ENCODE results near the gene DLGAP4. TPM values are rescaled to one million over a fixed set of nuclear protein-coding genes. Genes with fewer than 3 reads are reported as not detected.

Gene DLGAP4
- total RNA-seq, 2 donors from 2014 or later, result 34.8 to 83.7 TPM

DNA sequence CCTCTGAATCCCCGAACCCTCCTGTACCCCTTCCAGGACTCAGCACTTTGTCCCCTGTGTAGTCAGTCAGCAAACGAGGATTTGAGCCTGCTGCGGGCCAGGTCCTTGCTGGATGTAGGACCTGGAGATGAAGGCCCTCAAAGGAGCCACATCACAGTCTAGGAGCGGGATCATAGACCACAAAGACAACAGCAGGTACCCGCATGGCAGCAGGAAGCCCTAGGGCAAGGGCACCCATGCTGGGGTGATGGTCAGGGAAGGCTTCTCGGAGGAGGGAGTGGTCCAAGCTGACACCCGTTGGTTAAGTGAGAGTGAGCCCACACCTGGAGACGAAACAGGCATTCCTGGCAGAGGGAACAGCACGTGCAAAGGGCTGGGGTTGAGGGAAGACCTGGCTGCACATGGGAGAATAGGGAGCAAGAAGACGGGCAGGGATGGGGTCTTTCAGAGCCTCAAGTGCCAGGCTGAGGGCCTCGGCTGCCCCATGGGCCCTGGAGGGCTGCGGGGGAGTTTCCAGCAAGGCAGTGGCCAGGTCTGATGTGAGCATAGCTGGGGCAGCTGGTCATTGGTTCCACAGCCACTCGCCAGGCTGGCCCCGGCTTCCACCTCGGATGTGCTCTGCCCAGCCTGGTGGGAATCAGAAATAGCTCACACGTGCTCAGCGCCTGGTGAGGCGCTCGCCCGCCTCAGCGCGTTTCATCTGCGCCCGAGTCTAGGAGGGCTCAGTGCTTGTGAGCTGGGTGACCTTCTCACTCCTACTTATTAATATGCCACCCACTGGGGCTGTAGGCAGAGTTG, 15.0 kb downstream of the DLGAP4 start:
- H3K4me3 Mint-ChIP-seq, result no peak overlapping the region
- peaks cover under 1% of the 10 kb centered on the region for H3K9me3 Mint-ChIP-seq

GRCh38 chr20:36322131-36322530, 16.0 kb downstream of the DLGAP4 start:
- H3K27ac Mint-ChIP-seq, result no peak overlapping the region
- H3K9me3 Mint-ChIP-seq, result peaks cover 3% of the 10 kb centered on the region
- no peak overlapping the region for H3K4me3 Mint-ChIP-seq
- no peaks in the 10 kb centered on the region for H3K4me1 Mint-ChIP-seq
- no peaks in the 10 kb centered on the region for H3K36me3 Mint-ChIP-seq (ENCODE audit: low read depth)
- ATAC-seq (replicated peaks), result no peak
- H3K27me3 Mint-ChIP-seq, result peaks cover 10% of the 10 kb centered on the region

More for the DNA sequence above, 15.0 kb downstream of the DLGAP4 start:
- Mint-ChIP-seq H3K27me3 (peaks cover 10% of the 10 kb centered on the region), H3K4me1 (no peaks in the 10 kb centered on the region), H3K36me3 (ENCODE audit: low read depth) (no peaks in the 10 kb centered on the region), H3K27ac (no peak overlapping the region)
- ATAC-seq (replicated peaks), result no peak

DNA sequence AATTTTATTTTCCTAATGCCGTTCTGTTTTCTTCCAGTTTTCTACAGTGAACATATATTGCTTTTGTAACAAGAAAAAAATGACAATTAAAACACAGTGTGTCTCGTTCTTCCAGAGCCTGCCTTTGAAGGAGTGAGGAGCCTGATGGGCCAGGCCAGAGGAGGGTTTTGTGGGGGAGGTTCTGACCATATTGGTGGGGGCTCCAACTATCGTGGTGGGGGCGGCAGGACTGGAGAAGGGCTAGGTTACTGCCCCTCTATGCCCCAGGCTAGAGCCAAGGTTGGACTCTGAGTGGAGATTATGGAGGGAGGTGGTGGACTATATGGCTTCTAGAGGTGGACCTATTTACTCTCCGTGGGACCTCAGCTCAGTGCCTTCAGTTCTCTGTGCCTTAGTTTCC, 24.0 kb downstream of the DLGAP4 start:
- no peak for ATAC-seq (replicated peaks)
- Mint-ChIP-seq H3K9me3 (peaks cover 3% of the 10 kb centered on the region), H3K27ac (no peak overlapping the region), H3K27me3 (peaks cover 27% of the 10 kb centered on the region), H3K36me3 (ENCODE audit: low read depth) (no peaks in the 10 kb centered on the region), H3K4me3 (no peak overlapping the region), H3K4me1 (no peaks in the 10 kb centered on the region)

DNA sequence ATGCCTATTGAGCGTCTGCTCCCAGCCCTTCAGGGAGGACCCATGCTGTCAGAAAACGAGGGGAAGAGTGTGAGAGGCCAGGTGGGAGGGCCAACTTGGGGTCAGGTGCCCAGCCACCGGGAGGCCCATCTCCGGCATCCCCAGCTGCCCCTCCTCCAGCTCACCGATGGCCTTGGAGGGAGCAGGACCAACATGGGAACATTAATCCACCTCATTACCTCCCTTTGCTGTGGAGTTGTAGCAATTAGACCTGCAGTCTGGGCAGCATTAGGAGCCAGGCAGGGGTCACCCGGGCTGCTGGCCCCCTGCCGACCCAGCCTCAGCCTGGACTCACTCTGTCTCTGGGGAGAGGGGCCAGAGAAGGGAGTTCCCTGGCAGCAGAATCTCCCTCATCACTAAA, 25.1 kb downstream of the DLGAP4 start:
- Mint-ChIP-seq H3K27ac (no peak overlapping the region), H3K9me3 (peaks cover 2% of the 10 kb centered on the region), H3K27me3 (peaks cover 39% of the 10 kb centered on the region), H3K36me3 (ENCODE audit: low read depth) (no peaks in the 10 kb centered on the region), H3K4me3 (no peak overlapping the region), H3K4me1 (no peaks in the 10 kb centered on the region)
- no peak for ATAC-seq (replicated peaks)

DNA sequence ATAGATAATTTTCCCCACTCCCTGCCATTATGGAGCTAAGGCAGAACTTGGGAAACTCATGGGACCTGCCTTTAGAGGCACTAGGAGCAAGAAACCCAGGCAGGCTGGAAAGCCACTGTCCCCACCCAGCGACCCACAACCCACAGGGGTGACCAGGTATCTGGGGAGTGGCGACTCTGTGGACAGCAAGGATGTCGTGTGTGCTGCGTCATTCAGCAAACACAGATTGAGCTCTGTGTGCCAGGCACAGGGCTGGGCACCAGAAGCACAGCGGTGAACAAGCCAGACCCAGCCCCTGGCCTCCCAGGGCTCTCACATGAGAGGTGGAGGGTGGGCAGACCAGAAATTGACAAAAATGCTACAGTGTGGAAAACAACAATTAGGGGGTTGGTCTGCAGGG, 27.7 kb downstream of the DLGAP4 start:
- no peak for ATAC-seq (replicated peaks)
- H3K4me1 Mint-ChIP-seq, result no peaks in the 10 kb centered on the region
- H3K4me3 Mint-ChIP-seq, result no peak overlapping the region
- no peaks in the 10 kb centered on the region for H3K36me3 Mint-ChIP-seq (ENCODE audit: low read depth)
- H3K9me3 Mint-ChIP-seq, result no peaks in the 10 kb centered on the region
- H3K27me3 Mint-ChIP-seq, result peaks cover 50% of the 10 kb centered on the region
- H3K27ac Mint-ChIP-seq, result no peak overlapping the region

- H3K4me3 Mint-ChIP-seq, result no peak overlapping the region
- no peaks in the 10 kb centered on the region for H3K4me1 Mint-ChIP-seq
- H3K36me3 Mint-ChIP-seq (ENCODE audit: low read depth), result no peaks in the 10 kb centered on the region
- no peak overlapping the region for H3K27ac Mint-ChIP-seq
- no peaks in the 10 kb centered on the region for H3K9me3 Mint-ChIP-seq
- no peak for ATAC-seq (replicated peaks)
- H3K27me3 Mint-ChIP-seq, result peaks cover 51% of the 10 kb centered on the region
Observed at GRCh38 chr20:36334281-36335205, 28.4 kb downstream of the DLGAP4 start.

DNA sequence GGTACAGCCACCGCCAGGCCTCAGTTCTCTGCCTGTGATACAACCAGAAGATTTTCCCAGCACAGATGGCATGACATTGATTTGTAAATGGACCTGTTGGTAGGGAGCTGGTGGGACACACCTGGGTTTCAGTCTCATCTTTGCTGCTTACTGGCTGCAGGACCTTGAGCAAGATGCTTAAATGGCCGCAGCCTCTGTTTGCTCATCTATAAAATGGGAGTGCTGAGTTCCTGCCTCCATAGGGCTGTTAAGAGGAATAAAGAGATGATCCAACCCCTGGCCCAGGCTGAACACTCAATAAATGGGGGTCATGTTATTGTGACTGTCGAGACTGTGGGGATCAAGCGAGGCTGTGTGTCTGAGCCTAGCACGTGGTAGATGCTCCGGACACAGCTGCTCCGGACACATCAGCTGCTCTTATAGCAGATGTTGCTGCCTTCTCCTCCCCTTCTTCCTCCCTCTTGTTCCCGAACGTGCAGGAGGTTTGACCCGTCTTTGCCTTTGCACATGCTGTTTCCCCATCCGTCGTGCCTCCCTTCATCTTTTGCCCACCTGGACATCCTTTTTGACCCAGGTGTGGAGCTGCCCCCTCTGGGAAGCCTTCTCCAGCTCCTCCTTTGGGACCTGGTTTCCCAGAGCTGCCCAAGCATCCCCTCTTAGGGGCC, 29.2 kb downstream of the DLGAP4 start:
- ATAC-seq (replicated peaks), result no peak
- H3K4me1 Mint-ChIP-seq, result no peaks in the 10 kb centered on the region
- no peaks in the 10 kb centered on the region for H3K9me3 Mint-ChIP-seq
- peaks cover 54% of the 10 kb centered on the region for H3K27me3 Mint-ChIP-seq
- no peak overlapping the region for H3K27ac Mint-ChIP-seq
- no peak overlapping the region for H3K4me3 Mint-ChIP-seq
- H3K36me3 Mint-ChIP-seq (ENCODE audit: low read depth), result no peaks in the 10 kb centered on the region

- Mint-ChIP-seq H3K36me3 (ENCODE audit: low read depth) (no peaks in the 10 kb centered on the region), H3K27ac (no peak overlapping the region), H3K9me3 (no peaks in the 10 kb centered on the region), H3K4me1 (no peaks in the 10 kb centered on the region), H3K4me3 (no peak overlapping the region), H3K27me3 (peaks cover 57% of the 10 kb centered on the region)
- no peak for ATAC-seq (replicated peaks)
Observed at GRCh38 chr20:36336204-36336603, 30.1 kb downstream of the DLGAP4 start.

- Mint-ChIP-seq H3K9me3 (no peaks in the 10 kb centered on the region), H3K27me3 (peaks cover 52% of the 10 kb centered on the region), H3K36me3 (ENCODE audit: low read depth) (no peaks in the 10 kb centered on the region), H3K27ac (no peak overlapping the region), H3K4me1 (no peaks in the 10 kb centered on the region), H3K4me3 (no peak overlapping the region)
- ATAC-seq (replicated peaks), result no peak
Observed at GRCh38 chr20:36336954-36337704, 31.0 kb downstream of the DLGAP4 start.

GRCh38 chr20:36337886-36338285, 31.7 kb downstream of the DLGAP4 start:
- H3K36me3 Mint-ChIP-seq (ENCODE audit: low read depth), result no peaks in the 10 kb centered on the region
- ATAC-seq (replicated peaks), result no peak
- no peak overlapping the region for H3K27ac Mint-ChIP-seq
- no peaks in the 10 kb centered on the region for H3K9me3 Mint-ChIP-seq
- H3K27me3 Mint-ChIP-seq, result peaks cover 47% of the 10 kb centered on the region
- H3K4me1 Mint-ChIP-seq, result no peaks in the 10 kb centered on the region
- no peak overlapping the region for H3K4me3 Mint-ChIP-seq

DNA sequence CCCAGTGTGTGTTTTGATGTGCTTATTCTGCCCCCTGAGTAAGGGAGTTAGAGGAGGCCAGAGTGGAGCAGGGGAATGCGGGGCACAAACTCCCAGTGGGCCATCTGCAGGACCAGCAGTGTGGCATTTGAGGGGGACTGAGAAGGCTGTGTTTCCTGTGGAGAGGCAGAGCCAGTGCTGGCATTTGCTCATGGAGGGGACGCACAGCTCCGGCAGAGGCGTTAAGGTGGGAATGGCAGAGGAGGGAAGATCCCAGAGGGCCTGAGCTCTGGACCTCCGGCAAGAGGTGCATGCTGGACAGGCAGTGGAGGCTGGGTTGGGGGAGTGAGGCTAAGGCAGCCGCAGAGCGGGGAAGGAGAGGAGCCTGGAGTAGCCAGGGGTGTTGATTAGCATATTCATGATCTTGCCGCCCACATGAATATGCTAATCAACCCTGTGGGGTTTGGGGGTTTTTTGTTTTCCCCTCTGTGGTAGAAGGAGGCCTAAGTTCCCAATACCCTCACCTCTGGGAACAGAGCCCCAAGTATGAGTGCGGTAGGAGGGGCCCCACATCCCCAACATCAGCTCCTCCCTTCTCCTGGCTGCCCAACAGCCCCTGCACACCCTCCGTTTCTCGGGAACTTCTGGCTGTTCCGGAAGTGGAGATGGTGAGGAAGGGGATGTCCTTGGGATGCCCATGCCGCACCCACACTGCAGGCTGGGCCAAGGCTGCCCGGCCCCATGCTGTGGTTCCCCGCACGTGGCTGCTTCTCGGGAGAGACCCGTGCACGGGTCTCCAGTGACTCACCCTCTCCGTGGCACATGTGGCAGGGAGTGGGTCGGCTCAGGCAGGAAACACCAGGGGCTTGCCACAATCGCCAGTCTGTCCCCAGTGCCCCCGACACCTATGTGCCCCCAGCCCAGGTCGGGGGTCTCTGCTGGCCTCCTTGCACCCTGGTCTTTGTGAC, 33.8 kb downstream of the DLGAP4 start:
- Mint-ChIP-seq H3K27ac (no peak overlapping the region), H3K4me1 (no peaks in the 10 kb centered on the region), H3K27me3 (peaks cover 34% of the 10 kb centered on the region), H3K4me3 (no peak overlapping the region), H3K36me3 (ENCODE audit: low read depth) (no peaks in the 10 kb centered on the region), H3K9me3 (no peaks in the 10 kb centered on the region)
- ATAC-seq (replicated peaks), result peak; percentile 45

DNA sequence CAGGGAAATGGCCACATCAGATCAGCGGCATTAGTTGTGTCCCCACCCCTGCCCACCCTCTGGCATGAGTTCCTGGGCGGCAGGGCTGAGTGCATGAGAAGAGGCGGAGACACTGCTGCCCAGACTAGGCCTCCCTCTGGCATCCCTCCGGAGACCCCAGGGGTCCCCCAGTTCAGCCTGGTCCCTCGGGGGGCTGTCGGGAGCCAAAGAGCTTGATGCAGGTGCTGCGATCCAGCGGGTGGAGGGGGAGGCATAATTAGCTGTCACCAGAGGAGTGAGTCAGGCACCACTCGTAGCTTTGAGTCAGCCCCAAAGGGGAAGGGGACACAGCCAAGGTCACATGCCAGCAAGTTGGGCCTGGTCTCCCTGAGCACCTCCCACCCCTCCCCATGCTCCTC, 34.5 kb downstream of the DLGAP4 start:
- H3K4me3 Mint-ChIP-seq, result no peak overlapping the region
- H3K27ac Mint-ChIP-seq, result no peak overlapping the region
- no peak for ATAC-seq (replicated peaks)
- no peaks in the 10 kb centered on the region for H3K9me3 Mint-ChIP-seq
- peaks cover 27% of the 10 kb centered on the region for H3K27me3 Mint-ChIP-seq
- no peaks in the 10 kb centered on the region for H3K4me1 Mint-ChIP-seq
- H3K36me3 Mint-ChIP-seq (ENCODE audit: low read depth), result no peaks in the 10 kb centered on the region

DNA sequence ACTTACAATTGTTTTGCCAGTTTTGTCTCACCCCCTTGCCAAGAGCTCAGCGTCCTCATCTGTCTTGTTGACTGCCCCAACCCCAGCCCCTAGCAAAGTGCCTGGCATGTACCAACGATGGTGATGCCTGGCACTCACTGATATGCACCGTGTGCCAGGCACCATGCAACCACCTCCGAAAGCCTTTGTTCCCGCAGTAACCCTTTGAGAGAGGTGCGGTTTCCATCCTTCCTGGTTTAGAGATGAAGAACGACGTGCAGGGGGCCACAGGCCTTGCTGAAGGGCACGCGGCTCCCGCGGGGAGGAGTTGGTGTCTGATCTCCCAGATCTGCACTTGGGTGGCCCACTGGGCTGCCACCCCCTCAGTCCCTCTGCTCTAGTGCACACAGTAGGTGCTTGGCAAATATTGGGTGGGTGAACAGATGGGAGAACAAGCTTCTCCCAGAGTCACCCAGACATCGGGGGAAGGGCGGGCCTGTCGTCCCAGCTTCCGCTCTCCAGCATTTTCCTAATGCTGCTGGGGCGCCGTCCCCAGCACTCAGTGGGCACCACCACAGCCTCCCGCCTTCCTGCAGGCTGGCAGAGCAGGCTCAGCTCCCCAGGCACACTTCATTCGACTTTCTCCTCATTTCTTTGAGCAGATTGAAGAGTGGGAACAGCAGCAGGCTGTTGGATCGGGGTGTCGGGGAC, 35.3 kb downstream of the DLGAP4 start:
- Mint-ChIP-seq H3K27ac (no peak overlapping the region), H3K27me3 (peaks cover 19% of the 10 kb centered on the region), H3K4me1 (no peaks in the 10 kb centered on the region), H3K36me3 (ENCODE audit: low read depth) (no peaks in the 10 kb centered on the region), H3K4me3 (no peak overlapping the region), H3K9me3 (no peaks in the 10 kb centered on the region)
- no peak for ATAC-seq (replicated peaks)

Measured in activated T-helper 17 cell treated with anti-CD3 and anti-CD28 coated beads, Interleukin-2, amount 50 U/mL, for 72 hours (primary cell).